Measurements from ENCODE around the gene CA9.

Gene CA9

DNA sequence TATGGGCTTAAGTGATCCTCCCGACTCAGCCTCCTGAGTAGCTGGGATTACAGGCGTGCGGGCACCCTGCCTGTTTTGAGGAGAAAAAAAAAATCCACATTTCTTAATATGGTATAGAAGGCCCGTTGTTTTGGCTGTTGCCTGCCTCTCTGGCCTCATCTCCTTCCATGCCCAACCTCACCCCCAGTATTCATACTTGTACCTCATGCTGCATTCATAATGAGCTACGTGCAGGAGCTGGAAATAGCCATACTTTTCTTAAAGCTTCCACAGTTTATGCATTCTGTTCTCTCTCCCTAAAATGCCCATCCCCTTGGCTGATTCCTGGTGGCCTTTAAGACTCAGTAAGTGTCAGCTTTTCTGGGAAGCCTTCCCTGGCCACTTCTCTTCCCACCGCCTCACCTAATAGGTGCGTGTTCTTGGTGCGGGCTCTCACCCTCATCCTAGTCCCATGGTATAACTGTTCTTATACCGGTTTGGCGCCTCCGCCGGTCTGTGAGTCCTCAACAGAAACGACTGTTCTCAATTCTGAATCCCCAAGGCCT lies 18.1 kb downstream of the CA9 start:
- DNase-seq (ENCODE audit: low read depth): no peak

DNA sequence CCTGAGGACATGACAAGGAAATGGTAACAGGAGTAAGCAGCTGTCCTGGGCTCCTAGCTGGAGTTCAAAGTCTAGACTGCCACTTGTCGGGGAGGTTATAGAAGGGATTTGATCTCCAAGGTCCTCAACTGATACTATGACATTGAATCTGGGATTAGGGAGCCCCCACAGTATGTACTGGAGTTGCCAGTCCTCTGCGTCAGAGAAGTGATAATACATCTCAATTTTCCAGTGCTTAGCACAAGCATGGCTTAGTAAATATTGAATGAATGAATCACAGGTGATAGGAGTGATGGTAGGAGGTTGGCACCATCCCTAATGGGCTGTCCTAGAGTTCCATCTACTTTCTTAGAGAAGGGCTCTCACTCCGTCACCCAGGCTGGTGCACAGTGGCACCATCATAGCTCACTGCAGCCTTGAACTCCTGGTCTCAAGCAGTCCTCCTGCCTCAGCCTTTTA lies 22.2 kb downstream of the CA9 start:
- no peak for DNase-seq (ENCODE audit: low read depth)

DNA sequence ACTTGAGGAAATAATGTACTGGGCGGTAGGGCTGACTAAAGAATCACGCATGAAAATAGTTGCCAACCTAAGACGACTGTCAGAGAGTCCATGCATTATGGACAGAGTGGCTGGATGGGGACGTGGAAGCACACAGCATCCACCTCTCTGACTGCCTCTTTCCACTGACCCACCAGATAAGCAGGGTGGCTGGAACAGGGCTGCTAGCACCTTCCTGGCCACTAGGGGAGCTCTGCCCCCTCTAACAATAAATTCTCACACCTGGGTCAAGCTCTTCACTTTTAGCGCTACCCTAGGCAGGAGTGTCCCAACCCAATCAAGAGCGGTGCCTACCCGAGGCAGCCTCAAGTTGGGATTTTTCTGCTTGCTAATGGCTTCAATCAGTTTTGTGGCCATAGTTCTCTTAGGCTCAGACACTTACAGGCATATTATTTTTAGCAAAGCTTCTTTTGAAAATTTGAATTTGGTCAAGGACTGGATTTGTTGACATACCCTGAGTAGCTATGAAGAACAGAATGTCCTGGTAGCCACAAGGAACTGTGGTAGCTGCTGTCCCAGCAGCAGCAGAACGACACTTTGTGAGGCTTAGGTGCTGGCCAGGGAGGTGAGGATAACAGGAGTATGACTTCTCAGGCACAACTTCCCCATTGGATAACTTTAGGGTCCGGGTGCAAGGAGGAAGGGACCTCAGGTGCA lies 22.9 kb downstream of the CA9 start:
- DNase-seq (ENCODE audit: low read depth): peak; percentile 55

DNA sequence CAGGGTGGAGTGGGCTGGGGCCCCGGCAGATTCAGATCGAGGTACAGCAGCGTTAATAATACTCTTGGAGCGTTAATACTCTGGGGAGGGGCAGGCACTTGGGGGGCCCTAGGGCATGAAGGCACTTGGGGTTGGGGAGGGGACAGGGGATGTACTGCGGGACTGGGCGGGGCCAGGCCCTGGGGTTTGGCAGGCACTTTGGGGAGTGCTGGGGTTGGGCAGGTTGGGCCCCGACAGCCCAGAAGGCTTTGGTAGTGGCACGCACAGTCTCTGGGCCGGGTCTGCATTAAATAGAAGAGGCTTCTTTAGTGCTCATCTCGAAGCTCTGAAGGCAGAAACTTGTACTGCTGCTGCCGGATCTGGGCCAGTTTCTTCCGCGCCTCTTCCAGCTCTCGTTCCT lies 23.8 kb downstream of the CA9 start:
- DNase-seq (ENCODE audit: low read depth): no peak

DNA sequence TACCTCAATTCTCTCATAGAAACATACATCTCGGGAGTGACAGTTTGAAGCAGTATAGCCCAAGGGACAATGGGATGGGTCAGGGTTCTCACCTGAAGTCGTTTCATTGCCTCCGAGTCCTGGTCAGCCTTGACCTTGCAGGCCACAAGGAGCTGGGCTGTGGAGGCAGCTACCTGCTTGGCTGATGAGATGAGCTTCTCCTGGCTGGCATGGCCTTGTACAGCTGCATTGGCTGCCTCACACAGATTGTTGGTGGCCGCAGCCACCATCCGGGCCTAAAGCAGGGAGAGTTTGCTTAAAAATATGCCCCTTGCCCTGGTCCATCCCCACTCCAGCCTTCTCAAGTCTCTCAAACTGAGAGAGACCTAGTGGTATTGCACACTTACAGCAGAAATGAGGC lies 24.5 kb downstream of the CA9 start:
- DNase-seq (ENCODE audit: low read depth): no peak

DNA sequence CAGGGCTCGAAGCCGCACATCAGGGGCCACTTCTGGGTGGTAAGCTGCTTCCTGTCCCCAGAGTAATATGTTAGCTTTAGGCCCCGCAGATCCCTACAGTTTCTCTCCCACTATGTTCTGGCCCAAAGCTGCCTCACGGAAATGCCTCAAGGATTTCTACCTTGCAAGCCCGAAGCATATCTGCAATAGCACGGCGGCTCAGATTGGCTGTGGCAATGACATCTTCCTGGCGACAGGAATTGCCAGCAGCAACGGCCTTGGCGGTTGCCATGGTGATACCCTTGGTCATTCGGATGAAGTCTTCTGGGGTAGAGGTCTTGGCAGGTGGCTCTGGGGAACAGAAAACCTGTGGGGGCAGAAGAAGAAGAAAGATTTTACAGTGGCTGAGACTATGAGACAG lies 26.3 kb downstream of the CA9 start:
- DNase-seq (ENCODE audit: low read depth): no peak

DNA sequence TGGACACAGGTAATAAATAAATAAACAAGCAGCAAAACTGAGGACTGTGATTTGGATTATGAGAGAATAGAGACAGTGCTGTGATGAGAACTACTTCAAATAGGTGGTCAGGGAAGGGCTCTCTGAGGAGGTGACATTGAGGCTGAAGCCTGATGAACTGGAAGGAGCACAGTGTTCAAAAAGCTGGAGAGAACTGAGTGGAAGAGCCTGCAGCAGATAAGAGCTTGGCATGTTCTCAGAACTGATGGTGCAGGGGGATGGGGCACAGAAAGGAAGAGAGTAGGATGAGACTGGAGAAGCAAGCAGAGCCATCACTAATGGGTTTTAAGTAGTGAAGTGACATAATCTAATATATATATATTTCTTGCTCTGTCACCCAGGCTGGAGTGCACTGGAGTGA lies 27.2 kb downstream of the CA9 start:
- DNase-seq (ENCODE audit: low read depth): no peak

DNA sequence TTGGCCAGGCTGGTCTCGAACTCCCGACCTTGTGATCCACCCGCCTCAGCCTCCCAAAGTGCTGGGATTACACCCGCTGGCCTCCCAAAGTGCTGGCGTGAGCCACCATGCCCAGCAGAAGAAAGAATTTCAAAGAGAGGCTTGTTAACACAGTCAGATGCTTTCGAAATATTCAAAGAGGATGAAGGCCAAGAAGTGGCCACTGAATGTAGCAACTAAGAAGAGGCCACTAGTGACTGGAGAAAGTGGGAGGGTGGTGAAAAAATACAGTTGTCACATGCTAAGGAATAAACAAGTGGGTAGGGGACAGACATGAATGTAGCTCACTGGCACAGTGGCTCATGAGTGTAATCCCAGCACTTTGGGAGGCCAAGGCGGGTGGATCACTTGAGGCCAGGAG lies 29.0 kb downstream of the CA9 start:
- DNase-seq (ENCODE audit: low read depth): no peak

DNA sequence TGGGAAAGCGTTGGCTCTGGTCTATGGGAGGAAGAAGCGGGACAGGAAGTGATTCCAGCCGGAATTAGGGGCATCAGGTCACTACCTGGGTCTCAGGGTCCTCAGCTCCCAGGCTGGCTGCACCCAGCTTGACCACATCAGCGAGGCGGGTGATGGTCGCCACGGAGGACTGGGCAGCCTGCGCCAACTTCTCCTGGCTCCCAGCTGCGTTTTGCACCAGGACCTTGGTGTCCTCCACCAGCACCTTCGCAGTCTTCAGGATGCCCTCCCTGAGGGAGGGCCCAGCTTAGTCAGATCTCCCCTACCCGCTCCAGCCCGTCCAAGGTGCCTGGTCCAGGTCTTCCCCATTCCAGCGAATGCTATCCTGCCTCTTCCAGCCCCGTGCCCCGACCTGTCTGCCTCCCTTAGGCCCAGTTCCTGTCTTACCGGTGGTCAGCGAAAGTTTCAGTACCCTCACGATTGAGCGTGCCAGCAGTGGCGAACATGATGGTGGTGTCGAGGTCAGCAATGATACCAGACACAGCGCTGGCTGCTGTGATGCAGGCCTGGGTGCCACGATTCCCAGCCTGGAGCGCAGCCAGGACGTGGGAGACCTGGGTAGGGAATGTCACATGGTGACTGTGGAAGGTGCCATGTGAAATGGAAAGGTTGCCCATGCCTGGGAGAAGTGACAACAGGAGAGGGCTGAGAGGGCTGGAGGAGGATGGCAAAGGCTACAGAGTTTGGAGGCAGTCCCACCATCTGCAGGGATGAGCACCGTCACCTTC lies 30.4 kb downstream of the CA9 start:
- no peak for DNase-seq (ENCODE audit: low read depth)

DNA sequence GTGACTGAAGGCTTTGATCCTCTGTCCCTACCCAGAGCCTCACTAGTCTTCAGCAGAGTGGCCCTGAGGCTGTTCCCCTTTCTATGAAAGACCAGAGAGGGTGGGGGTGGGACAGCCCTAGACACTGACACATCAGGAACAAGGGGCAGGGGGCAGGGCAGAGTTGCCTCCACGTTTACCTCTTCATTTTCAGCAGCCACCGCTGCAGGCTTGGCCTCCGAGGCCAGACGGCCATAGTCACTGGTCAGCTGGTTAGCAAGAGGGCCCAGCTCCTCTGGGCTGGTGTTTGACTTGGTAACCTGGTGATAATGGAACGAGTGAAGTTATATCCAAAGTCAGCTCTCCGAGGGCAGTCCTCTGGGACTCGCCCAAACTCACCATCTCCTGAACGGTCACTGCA lies 31.6 kb downstream of the CA9 start:
- DNase-seq (ENCODE audit: low read depth): no peak

DNA sequence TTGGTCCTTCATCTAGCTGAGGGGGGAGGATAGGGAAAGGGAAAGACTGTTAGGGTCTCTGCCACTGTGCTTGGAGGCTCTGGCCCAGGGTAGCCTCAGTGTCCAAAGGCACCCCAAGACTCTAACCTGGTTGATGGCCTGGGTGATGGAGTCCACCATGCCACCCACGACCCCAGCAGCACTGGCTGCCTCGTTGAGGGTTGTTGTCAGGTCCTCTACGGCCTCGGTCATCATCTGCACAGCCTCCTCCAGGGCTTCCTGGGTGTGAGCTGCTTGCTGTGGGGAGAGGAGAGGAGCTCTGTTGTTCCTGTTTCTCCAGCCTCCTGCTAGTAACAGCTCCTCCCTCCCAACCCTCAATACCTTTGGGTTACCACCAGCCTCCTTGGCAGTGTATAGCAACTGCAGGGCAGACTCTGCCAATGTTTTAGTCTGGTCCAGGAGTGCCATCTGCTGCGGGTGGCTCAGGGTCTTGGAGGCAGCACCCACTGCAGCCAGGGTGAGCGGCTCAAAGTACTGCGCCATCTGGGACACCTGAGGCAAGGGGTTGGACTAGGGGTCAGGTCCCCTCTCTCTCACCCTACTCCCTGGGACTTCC lies 32.2 kb downstream of the CA9 start:
- no peak for DNase-seq (ENCODE audit: low read depth)

DNA sequence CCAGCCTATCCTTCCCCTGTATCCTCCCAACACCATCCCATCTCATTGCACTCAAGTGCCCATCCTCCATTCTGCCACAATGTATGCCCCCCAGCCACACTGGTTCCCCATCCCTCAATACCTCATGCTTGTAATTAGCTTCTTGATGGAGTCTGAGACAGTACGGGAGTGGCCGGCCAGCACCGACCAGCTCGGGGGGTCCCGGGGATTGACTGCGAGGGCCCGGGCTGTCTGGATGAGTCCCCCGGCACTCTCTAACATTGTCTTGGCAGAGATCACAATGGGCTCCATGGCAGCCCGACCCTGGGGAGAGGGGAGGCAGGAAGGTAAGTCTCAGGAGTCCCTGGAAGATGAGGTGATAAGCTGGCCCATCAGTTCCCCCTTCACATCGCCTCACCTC lies 33.2 kb downstream of the CA9 start:
- no peak for DNase-seq (ENCODE audit: low read depth)

DNA sequence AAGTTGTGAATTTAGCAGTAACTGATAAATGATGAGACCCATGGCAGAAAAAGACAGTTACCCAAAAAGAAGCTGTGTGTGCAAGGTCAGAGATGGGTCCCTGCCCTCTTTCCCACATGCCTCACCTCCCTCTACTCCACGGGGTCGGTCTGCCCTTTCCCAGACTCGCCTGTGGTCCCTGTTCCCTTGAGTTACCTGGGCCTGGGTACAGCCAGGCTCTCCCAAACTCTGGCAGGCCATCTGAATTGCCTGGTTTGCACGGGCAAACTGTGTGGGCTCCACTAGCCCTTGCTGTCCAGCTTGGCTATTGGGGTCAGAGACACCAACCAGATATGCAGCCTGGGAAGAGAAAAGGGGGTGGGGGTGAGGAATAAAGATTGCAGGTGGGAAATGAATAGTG lies 34.4 kb downstream of the CA9 start:
- DNase-seq (ENCODE audit: low read depth): no peak

DNA sequence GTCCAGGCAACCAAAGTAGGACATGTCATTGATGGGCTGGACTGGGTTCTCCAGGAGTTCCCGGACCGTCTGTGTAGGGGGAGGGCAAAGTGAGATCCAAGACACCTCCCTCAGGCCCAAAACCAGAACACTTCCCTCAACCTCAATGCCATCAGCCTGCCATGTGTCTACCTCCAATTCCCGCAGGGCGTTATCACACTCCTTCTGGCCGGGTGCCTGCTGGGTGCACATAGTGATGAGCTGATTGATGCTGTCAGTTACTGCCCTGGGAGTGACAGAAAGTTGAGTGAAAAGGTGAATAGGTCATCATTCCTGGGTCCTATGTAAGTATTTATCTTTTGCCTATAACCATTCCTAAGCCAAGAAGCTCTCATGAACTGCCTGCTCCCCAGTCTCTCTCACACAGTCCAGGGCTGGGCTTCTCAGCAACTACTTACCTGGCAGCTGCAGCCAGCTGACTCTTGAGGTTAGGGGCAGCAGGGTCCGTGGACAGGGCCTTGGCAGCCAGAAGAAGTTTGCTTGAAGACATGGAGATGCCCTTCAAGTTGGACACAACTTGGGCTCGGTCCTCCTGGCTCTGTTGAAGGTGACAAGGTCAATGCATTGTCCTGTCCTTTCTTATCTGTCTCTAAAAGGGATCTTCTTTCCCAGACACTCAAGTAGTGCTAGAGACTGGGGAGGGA lies 37.2 kb downstream of the CA9 start:
- no peak for DNase-seq (ENCODE audit: low read depth)

DNA sequence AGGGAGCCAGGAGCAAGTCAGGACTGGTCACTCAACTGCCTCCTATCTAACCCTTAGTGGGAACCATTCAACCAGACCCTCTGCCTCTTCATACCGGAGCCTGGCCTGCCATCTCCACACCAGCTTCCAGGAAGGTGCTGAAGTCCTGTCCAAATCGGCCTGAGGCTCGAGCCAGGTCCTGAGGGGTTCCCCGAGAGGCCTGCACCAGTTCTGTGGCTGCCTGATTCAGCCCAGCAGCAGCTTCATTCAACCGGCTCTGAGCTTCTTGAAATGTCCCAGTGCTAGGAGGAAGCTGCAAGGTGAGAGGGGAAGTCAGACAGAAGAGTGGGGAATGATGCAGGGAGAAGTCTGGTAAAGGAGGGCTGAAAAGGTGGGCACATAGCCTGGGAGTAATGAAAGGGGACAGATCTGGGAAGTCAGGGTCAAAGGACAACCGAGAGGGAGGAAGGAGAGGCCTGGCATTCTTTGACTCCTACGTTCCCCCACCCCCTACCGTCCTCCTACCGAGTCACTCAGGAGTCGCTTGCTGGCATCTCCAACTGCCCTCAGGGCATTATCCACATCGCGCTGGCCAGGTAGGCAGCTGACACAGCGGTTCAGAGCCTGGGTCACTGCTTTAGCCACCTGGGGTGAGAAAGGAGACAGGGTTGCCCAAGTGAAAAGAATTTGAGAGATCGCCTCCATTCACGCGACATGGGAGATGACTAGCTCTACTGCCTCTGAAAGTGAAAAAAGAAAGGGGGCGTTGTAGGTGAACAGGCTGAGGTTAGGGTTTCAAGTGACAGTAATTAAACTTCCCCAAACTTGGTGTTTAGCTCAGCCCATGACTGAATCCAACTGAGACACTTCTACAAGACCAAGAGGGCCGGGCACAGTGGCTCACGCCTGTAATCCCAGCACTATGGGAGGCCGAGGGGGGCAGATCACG lies 38.0 kb downstream of the CA9 start:
- DNase-seq (ENCODE audit: low read depth): no peak

DNA sequence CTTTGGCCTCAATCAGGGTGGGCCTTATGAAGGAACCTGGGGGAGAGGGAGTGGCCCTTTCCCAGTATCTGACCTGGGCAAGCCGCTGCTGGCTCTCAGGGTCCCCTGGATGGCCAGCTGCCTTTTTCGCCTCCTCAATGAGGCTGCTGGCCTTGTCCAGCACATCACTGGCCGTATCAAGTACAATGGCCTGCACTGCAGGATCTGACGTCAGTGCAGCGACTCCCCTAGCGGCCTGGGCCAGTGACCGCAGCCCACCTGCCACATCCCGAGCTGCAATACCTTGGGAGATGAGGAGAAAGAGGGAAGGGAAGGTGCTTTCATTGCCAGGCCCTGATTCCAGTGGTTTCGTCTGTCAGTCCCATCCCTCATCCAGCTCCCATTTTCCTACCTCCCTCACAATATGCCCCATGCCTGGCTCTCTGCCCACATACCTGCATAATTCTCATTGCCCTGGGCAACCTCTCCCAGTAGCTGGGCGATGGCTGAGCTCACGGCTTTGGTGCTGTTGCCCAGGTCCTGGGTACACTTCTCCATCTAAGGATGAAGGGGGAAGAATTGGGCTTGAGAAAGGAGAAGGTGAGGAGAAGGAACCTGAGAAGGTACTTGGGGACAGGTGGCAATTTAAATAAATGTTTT lies 39.2 kb downstream of the CA9 start:
- no peak for DNase-seq (ENCODE audit: low read depth)

DNA sequence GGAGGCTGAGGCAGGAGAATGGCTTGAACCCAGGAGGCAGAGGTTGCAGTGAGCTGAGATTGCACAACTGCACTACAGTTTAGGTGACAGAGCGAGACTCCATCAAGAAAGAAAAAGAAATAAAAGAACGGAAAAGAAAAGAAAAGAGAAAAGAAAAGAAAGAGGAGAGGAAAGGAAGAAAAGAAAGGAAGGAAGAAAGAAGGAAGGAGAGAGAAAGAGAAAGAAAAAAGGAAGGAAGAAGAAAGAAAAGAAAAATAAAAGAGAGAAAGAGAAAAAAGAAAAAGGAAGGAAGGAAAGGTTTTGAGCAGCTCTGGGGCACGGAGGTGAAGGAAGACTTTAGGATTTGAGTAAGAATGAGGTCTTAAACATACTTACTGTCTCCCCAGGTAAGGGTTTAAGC lies 39.9 kb downstream of the CA9 start:
- DNase-seq (ENCODE audit: low read depth): no peak

DNA sequence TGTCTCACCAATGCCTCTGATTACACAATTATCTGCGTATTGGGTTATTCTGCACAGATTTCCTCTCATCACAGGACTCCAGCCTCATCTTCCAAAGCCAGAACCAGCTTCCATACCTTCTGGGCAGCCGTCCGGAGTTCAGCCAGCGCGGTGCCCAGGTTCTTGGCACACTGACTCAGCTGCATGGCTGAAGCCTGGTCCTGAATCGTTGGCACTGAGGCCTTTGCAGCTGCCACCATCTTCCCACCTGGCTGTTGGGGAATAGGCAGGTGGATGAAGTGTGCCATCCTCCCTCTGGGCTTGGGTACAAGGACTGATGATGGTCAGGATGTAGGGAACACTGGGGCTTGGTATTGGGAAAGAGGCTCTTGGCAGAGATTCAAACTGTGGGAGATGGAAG lies 40.4 kb downstream of the CA9 start:
- DNase-seq (ENCODE audit: low read depth): no peak

DNA sequence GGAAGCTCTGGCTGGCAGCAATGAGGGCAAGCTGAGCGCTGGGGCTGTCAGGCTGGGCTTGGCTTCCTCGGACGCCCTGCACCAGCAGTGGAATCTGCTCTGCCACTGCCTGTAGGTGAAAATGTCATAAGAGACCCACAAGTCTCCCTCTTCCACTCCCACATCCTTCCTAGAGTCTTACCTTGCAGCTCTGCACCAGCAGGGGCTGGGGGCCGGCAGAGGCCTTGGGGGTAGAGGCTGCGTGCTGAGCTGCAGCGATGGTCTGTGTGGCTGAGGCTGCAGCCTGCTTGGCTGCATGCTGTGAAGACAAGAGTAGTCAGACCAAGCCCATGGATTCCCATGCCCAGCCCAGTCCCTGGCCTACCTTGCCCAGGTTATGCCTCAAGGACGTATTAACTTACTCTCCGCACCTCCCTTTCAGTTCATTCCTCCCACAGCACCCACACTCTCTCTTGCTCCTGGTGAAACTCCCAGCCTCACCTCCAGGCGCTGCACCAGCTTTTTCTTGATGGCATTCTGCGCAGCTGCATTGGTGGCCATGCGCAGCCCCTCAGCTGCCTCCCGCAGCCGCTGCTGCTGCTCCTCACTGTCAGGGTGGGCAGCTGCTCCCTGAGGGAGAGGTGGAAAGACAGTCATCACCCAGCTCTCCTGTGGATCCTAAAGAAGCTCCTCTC lies 41.0 kb downstream of the CA9 start:
- no peak for DNase-seq (ENCODE audit: low read depth)

DNA sequence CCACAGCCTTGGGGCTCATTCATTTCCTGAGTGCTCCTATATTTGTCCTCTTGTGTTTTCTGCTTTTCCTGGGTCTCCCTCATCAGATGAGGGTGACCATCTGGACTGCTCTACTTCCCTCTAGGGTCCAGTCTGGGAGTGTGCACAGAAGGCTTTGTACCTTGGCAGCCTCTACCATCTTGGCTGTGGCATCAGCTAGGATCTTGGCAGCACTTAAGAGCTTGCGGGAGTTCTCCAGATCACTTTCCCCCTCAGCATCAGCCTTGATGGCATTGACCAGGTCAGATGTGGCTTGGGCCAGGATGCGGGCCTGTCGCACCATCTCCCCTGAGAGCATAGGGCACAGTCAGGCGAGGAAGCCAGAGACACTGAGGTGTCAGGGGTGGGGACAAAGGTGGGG lies 42.5 kb downstream of the CA9 start:
- no peak for DNase-seq (ENCODE audit: low read depth)
